ENCODE measurements around the gene MYL2.

Gene MYL2

DNA sequence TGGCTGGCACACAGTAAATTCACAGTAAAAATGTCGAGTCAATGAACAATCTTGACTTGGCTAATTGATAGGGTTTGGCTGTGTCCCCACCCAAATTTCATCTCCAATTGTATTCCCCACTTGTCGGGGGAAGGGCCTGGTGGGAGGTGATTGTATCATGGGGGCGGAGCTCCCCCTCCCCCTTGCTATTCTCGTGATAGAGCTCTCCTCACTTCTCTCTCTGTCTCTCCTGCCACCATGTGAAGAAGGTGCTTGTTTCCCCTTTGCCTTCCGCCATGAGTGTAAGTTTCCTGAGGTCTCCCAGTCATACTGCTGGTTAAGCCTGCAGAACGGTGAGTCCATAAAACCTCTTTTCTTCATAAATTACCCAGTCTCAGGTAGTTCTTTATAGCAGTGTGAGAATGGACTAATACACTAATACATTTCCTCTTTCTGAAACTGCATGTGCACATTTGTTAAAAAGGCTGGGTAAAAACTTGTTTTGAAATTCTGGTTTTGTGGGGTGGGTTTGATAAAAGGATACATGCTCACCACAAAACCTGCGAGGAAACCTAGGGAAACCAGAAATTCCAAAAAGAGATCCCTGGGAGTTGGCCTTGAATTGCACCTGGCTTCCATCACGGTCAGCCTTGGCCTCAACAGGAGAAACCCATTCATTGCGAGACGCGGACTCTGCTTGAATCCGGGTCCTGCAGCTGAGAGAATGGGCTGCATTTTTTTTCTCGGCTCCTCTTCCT, 16.2 kb upstream of the MYL2 start:
- Mint-ChIP-seq H3K9me3 (no peaks in the 10 kb centered on the region), H3K27me3 (ENCODE audit: low read depth) (peaks cover 32% of the 10 kb centered on the region), H3K4me1 (peaks cover 6% of the 10 kb centered on the region), H3K36me3 (ENCODE audit: low read depth) (no peaks in the 10 kb centered on the region), H3K4me3 (peak overlapping the region in 2 of 3 experiments; percentile 2 to 4), H3K27ac (no peak overlapping the region)
- no peak for TF ChIP-seq CTCF (IDR thresholded peaks at IDR 0.05; ENCODE audit: unreplicated experiment in 3 of 3)

GRCh38 chr12:110935588-110935987, 15.2 kb upstream of the MYL2 start:
- Mint-ChIP-seq H3K4me1 (peaks cover 6% of the 10 kb centered on the region), H3K27me3 (ENCODE audit: low read depth) (peaks cover 32% of the 10 kb centered on the region), H3K4me3 (no peak overlapping the region)

DNA sequence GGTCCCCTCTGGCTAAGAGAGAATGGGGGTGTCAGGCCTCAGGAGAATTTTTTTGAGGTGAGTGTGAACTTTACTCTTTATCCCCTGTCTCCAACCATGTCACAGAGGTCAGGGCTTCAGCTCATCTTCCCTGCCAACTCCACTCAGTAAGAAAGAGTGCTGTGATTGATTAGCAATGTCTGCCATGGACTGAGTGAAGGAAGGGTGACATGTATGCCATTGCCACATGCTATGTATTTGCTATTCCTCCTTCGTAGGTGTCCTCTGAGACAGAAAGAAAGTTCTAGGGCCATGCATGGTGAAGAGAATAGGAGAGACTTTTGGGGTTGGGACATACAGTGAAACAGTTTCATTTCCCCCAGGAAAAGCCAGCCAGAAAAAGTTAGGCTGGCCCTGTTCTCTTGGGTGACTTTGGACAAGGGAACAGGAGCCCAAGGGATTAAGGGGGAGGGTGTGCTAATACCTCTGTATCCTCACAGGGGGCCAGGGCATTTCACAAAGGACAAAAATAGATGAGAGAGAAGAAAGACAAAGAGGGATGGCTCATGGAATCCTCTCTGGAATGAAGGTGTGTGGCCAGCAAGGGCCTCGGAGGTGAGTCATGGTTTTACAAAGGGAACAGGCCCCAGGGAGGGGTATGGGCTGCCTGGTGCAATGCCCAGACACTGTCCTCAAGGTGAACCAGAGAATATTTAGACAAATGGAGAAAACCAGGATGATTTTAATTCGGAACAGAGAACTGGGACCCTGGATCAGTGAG, 13.9 kb upstream of the MYL2 start:
- no peak overlapping the region for H3K4me3 Mint-ChIP-seq

More at GRCh38 chr12:110935588-110935987, 15.2 kb upstream of the MYL2 start:
- H3K27ac Mint-ChIP-seq, result no peak overlapping the region
- H3K9me3 Mint-ChIP-seq, result no peaks in the 10 kb centered on the region
- no peak for TF ChIP-seq CTCF (IDR thresholded peaks at IDR 0.05; ENCODE audit: unreplicated experiment in 3 of 3)
- H3K36me3 Mint-ChIP-seq (ENCODE audit: low read depth), result no peaks in the 10 kb centered on the region

DNA sequence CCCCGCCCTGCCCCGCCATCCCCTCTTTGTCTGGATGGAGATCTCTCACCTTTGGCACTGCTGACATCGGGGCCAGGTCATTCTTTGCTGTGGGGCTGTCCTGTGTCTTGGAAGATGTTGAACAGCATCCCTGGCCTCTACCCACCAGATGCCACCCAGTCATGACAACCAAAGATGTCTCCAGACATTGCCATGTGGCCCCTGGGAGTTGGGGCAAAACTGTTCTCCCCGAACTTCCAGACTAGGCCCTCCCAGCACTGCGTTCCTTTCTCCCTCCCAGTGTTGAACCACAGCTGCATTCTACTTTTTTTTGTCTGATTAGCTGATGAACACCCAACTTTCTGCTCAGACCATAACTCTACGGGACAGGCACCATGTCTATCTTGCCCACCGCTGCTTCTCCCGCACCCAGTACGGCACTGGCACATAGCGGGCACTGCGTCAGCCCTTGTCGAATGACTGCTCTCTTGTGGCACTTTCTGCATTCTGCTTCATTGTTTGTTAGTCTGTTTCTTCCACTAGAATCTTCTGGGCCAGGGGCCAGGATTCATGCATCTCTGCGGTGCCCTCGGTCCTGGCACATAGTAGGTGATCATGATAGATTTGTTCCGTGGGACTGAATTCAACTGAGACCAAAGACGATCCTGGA, 13.1 kb upstream of the MYL2 start:
- TF ChIP-seq CTCF (IDR thresholded peaks at IDR 0.05; ENCODE audit: unreplicated experiment in 3 of 3), result no peak
- no peak overlapping the region for H3K27ac Mint-ChIP-seq
- H3K4me1 Mint-ChIP-seq, result peaks cover 6% of the 10 kb centered on the region
- H3K4me3 Mint-ChIP-seq, result no peak overlapping the region
- no peaks in the 10 kb centered on the region for H3K9me3 Mint-ChIP-seq
- H3K36me3 Mint-ChIP-seq (ENCODE audit: low read depth), result no peaks in the 10 kb centered on the region
- H3K27me3 Mint-ChIP-seq (ENCODE audit: low read depth), result peaks cover 28% of the 10 kb centered on the region

More for the DNA sequence above, 13.9 kb upstream of the MYL2 start:
- H3K27me3 Mint-ChIP-seq (ENCODE audit: low read depth), result peaks cover 32% of the 10 kb centered on the region
- no peak overlapping the region for H3K27ac Mint-ChIP-seq
- TF ChIP-seq CTCF (IDR thresholded peaks at IDR 0.05; ENCODE audit: unreplicated experiment in 3 of 3), result no peak
- no peaks in the 10 kb centered on the region for H3K36me3 Mint-ChIP-seq (ENCODE audit: low read depth)
- H3K9me3 Mint-ChIP-seq, result no peaks in the 10 kb centered on the region
- H3K4me1 Mint-ChIP-seq, result peaks cover 6% of the 10 kb centered on the region

DNA sequence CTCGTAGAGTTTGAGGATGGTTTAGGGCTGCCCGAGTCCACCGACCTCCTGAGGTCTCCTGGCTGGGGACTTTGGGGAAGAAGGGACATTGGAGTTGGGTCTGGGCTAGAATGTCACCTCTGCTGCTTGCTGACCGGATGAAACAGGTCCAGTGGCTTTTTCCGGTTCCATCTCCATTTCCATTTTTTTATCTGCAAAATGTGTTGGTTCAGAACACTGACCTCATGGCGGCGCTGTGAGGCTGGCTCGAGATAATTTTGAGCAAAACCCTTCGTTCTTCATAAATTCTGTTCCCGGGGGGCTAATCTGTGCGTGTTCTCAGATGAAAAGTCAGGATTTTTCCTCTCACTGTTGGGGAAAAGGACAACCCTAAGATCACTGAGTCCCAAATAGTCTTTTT, 11.7 kb upstream of the MYL2 start:
- Mint-ChIP-seq H3K36me3 (ENCODE audit: low read depth) (no peaks in the 10 kb centered on the region), H3K4me1 (peaks cover 6% of the 10 kb centered on the region), H3K27me3 (ENCODE audit: low read depth) (peaks cover 23% of the 10 kb centered on the region), H3K4me3 (no peak overlapping the region), H3K9me3 (no peaks in the 10 kb centered on the region), H3K27ac (no peak overlapping the region)
- peak in 1 of 3 experiments; percentile 18 for TF ChIP-seq CTCF (IDR thresholded peaks at IDR 0.05; ENCODE audit: unreplicated experiment in 3 of 3)
